Ascending aorta (tissue), 2 donors: ENCODE data around the gene NELFCD. TPM values are rescaled to one million over a fixed set of nuclear protein-coding genes. Genes with fewer than 3 reads are reported as not detected.
A peak's percentile ranks its signal among the peaks of the same experiment; 100 is the strongest.
"Not testable (repeated sequence)": the region's sequence is repeated elsewhere in the genome, so short reads cannot be mapped to it uniquely, and the experiment has no call there.

ENCODE experiments used
- DNase-seq, 2 donors: peaks; one replicate each; pipeline ENCODE4 v3.0.0-alpha.2; 2019; ENCODE audit warnings: low spot score in 2 of 2
- H3K27ac ChIP-seq, 2 donors: fragments of 200-600 bp; sonication (generic); one replicate each; pipeline ENCODE4 v1.5.1; 2016 to 2017; ENCODE audit warnings: mild to moderate bottlenecking in 1 of 2
- H3K27me3 ChIP-seq: fragments of 200-600 bp; sonication (generic); one replicate; pipeline ENCODE4 v1.5.1; 2017
- H3K36me3 ChIP-seq, 2 donors: fragments of 200-600 bp; sonication (generic); one replicate each; pipeline ENCODE4 v1.5.1; 2016
- H3K4me1 ChIP-seq, 2 donors: fragments of 200-600 bp; sonication (generic); one replicate each; pipeline ENCODE4 v1.5.1; 2016 to 2017; ENCODE audit warnings: mild to moderate bottlenecking in 1 of 2
- H3K4me3 ChIP-seq, 2 donors: fragments of 200-600 bp; sonication (generic); one replicate each; pipeline ENCODE4 v1.5.1; 2016 to 2017; ENCODE audit warnings: mild to moderate bottlenecking in 1 of 2
- H3K9me3 ChIP-seq, 2 donors: fragments of 200-600 bp; sonication (generic); one replicate each; pipeline ENCODE4 v1.5.1; 2016
- CTCF ChIP-seq, 3 experiments: fragments of 200-600 bp in 2 of 3; fragments of 450-650 bp in 1 of 3; sonication (generic) in 2 of 3; IDR thresholded peaks; one replicate each; pipeline ENCODE4 v1.5.1; 2016 to 2019; ENCODE audit warnings: antibody characterized with exemption in 3 of 3, mild to moderate bottlenecking in 1 of 3, moderate library complexity in 1 of 3
- intact Hi-C: fragments of 100-400 bp; cut with DNase I; formaldehyde crosslinking; loops from one replicate; pipeline ENCODE4 v1.15.1; 2023
- total RNA-seq: library from RNA; depleted of rRNA; stranded (reverse); fragments of >200 nt; gene quantifications from one replicate; pipeline ENCODE4 v1.1.0, GENCODE V29; 2016

Gene NELFCD
- total RNA-seq, 1 donor from 2014 or later, result 20.8 TPM

GRCh38 chr20:59040667-59041066 is 59.6 kb downstream of the NELFCD start:
- DNase-seq, result no peak
- Histone ChIP-seq H3K9me3 (no peaks in the 10 kb centered on the region), H3K36me3 (peaks cover 18 to 25% of the 10 kb centered on the region in 2 donors), H3K4me1 (peaks cover 3 to 15% of the 10 kb centered on the region in 2 donors), H3K4me3 (no peak overlapping the region), H3K27ac (no peak overlapping the region), H3K27me3 (no peaks in the 10 kb centered on the region)
- no peak for TF ChIP-seq CTCF (IDR thresholded peaks at IDR 0.05)
- intact Hi-C loops, result loop anchor here (5.0 kb wide), 1 partner anchor 33 kb away; the partner anchor contains the start of gene CTSZ

GRCh38 chr20:59041487-59041886 is 60.4 kb downstream of the NELFCD start:
- peaks cover 3 to 15% of the 10 kb centered on the region in 2 donors for H3K4me1 ChIP-seq
- DNase-seq, H3K9me3 ChIP-seq, H3K27ac ChIP-seq, H3K27me3 ChIP-seq: not testable (repeated sequence)
- intact Hi-C loops, result loop anchor here (5.0 kb wide), 1 partner anchor 34 kb away; the partner anchor contains the start of gene CTSZ
- H3K4me3 ChIP-seq, result peak overlapping the region; percentile 80 to 87
- H3K36me3 ChIP-seq, result peaks cover 13 to 18% of the 10 kb centered on the region in 2 donors

- intact Hi-C loops, result loop anchor here (2.0 to 5.0 kb wide), 2 partner anchors 35 to 61 kb away; partner anchors contain the start of genes CTSZ and NELFCD
- H3K4me3 ChIP-seq, result peak within 1 kb of the TSS; percentile 80 to 87
- no peaks in the 10 kb centered on the region for H3K27me3 ChIP-seq
- peaks cover 8 to 10% of the 10 kb centered on the region in 2 donors for H3K36me3 ChIP-seq
- peaks cover 3 to 15% of the 10 kb centered on the region in 2 donors for H3K4me1 ChIP-seq
- peak within 1 kb of the TSS; percentile 69 to 86 for H3K27ac ChIP-seq
- H3K9me3 ChIP-seq, result no peaks in the 10 kb centered on the region
- no peak for TF ChIP-seq CTCF (IDR thresholded peaks at IDR 0.05)
- no peak for DNase-seq
Measured at GRCh38 chr20:59042151-59042795, 61.2 kb downstream of the NELFCD start, which contains the start of gene PRELID3B. Gene PRELID3B (minus strand): TSS chr20:59042786. CDS start chr20:59042730, 56 bp downstream.

GRCh38 chr20:59042796-59043631 is 62.0 kb downstream of the NELFCD start:
- DNase-seq, result peak; percentile 71 to 96
- peaks cover 3 to 15% of the 10 kb centered on the region in 2 donors for H3K4me1 ChIP-seq
- peak overlapping the region; percentile 69 to 86 for H3K27ac ChIP-seq
- H3K36me3 ChIP-seq, result peaks cover 2 to 3% of the 10 kb centered on the region in 2 donors
- no peaks in the 10 kb centered on the region for H3K27me3 ChIP-seq
- H3K4me3 ChIP-seq, result peak overlapping the region; percentile 80 to 87
- TF ChIP-seq CTCF (IDR thresholded peaks at IDR 0.05), result no peak
- intact Hi-C loops, result loop anchor here (2.0 to 5.0 kb wide), 2 partner anchors 36 to 62 kb away; partner anchors contain the start of genes CTSZ and NELFCD
- no peaks in the 10 kb centered on the region for H3K9me3 ChIP-seq

GRCh38 chr20:59043698-59044097 is 62.6 kb downstream of the NELFCD start:
- H3K27me3 ChIP-seq, result no peaks in the 10 kb centered on the region
- intact Hi-C loops, result loop anchor here (2.0 to 5.0 kb wide), 2 partner anchors 36 to 63 kb away; partner anchors contain the start of genes CTSZ and NELFCD
- peaks cover 3 to 15% of the 10 kb centered on the region in 2 donors for H3K4me1 ChIP-seq
- no peak for DNase-seq
- no peaks in the 10 kb centered on the region for H3K36me3 ChIP-seq
- no peak for TF ChIP-seq CTCF (IDR thresholded peaks at IDR 0.05)
- H3K27ac ChIP-seq, result peak overlapping the region in 1 of 2 donors; percentile 58
- H3K4me3 ChIP-seq, result no peak overlapping the region
- H3K9me3 ChIP-seq, result no peaks in the 10 kb centered on the region
